B cell (primary cell): Measurements from ENCODE around the gene SPOCK3. TPM values are rescaled to one million over a fixed set of nuclear protein-coding genes. Genes with fewer than 3 reads are reported as not detected.

ENCODE experiments used
- ATAC-seq: fragments of 200-7000 bp; cut with Tn5 transposase; one replicate; pipeline ENCODE4 v1.10.0; 2021; ENCODE audit warnings: low read depth, mild to moderate bottlenecking, moderate number of reproducible peaks, moderate library complexity
- CTCF ChIA-PET: fragments of 350-600 bp; sonication (Branson Sonifier 250); formaldehyde crosslinking; loops from one replicate; lab custom pipeline; 2021; ENCODE audit warnings: antibody characterized with exemption, inconsistent platforms; lab: Charles Lee
- POLR2A ChIA-PET: fragments of 350-600 bp; sonication (Branson Sonifier 250); formaldehyde crosslinking; loops from one replicate; lab custom pipeline; 2021; ENCODE audit warnings: antibody characterized with exemption; lab: Charles Lee
- DNase-seq: peaks from one replicate; pipeline ENCODE4 v3.0.0; 2013
- H2AFZ ChIP-seq: 2 replicates; pipeline ENCODE4 v1.6.1; 2012; ENCODE audit warnings: mild to moderate bottlenecking, low read depth, low read length; ENCODE audit not compliant: insufficient read depth, poor library complexity, severe bottlenecking
- H3K27ac ChIP-seq, 2 donors: 1 replicate in 1 of 2; 2 replicates in 1 of 2; pipeline ENCODE4 v1.5.1; 2012 to 2013; ENCODE audit warnings: low read length in 2 of 2, mild to moderate bottlenecking in 2 of 2, moderate library complexity in 1 of 2
- H3K27me3 ChIP-seq, 4 experiments: fragments of 200-600 bp in 1 of 4; sonication (generic) in 1 of 4; replicated peaks in 1 of 4; 1 replicate in 2 of 4; 2 replicates in 2 of 4; pipeline versions ENCODE4 v1.6.1 to v1.7.0; 2013 to 2016; ENCODE audit warnings: low read length in 3 of 4, mild to moderate bottlenecking in 2 of 4, mixed read lengths in 1 of 4, moderate library complexity in 1 of 4; ENCODE audit not compliant: insufficient read depth in 4 of 4, control insufficient read depth in 3 of 4; ENCODE audit errors: control extremely low read depth in 1 of 4
- H3K36me3 ChIP-seq, 2 experiments: replicated peaks in 1 of 2; 1 replicate in 1 of 2; 2 replicates in 1 of 2; pipeline versions ENCODE4 v1.6.1 to v1.7.1; 2013; ENCODE audit warnings: low read length in 1 of 2; ENCODE audit not compliant: insufficient read depth in 2 of 2, control insufficient read depth in 1 of 2; ENCODE audit errors: control extremely low read depth in 1 of 2, extremely low read depth in 1 of 2
- H3K4me1 ChIP-seq, 2 donors: fragments of 200-600 bp in 1 of 2; sonication (generic) in 1 of 2; 1 replicate in 1 of 2; 2 replicates in 1 of 2; pipeline versions ENCODE4 v1.5.1 to v1.6.1; 2013 to 2017; ENCODE audit warnings: low read length in 2 of 2; ENCODE audit not compliant: control insufficient read depth in 2 of 2, insufficient read depth in 2 of 2
- H3K4me2 ChIP-seq: replicated peaks from 2 replicates; pipeline ENCODE3; 2012; ENCODE audit warnings: mild to moderate bottlenecking, low read depth, low read length; ENCODE audit not compliant: poor library complexity, severe bottlenecking
- H3K4me3 ChIP-seq, 5 experiments: fragments of 200-600 bp in 1 of 5; sonication (generic) in 1 of 5; 1 replicate in 3 of 5; 2 replicates in 2 of 5; pipeline versions ENCODE4 v1.5.1 to v1.7.0; 2011 to 2016; ENCODE audit warnings: low read length in 4 of 5, mild to moderate bottlenecking in 4 of 5, low read depth in 2 of 5, control low read depth in 1 of 5, moderate library complexity in 1 of 5; ENCODE audit not compliant: insufficient read depth in 1 of 5; ENCODE audit errors: control extremely low read depth in 1 of 5, extremely low read depth in 1 of 5
- H3K79me2 ChIP-seq: fragments of 200-600 bp; sonication (generic); one replicate; pipeline ENCODE4 v1.6.0; 2016; ENCODE audit warnings: low read length; ENCODE audit not compliant: control insufficient read depth, insufficient read depth
- H3K9ac ChIP-seq: fragments of 200-600 bp; sonication (generic); 2 replicates; pipeline ENCODE4 v1.6.1; 2017; ENCODE audit warnings: mild to moderate bottlenecking, low read length, moderate library complexity
- H3K9me3 ChIP-seq, 3 donors: one replicate each; pipeline versions ENCODE4 v1.6.1 to v1.7.1; 2013; ENCODE audit warnings: low read length in 2 of 3; ENCODE audit not compliant: control insufficient read depth in 2 of 3, insufficient read depth in 1 of 3; ENCODE audit errors: control extremely low read depth in 1 of 3
- H4K20me1 ChIP-seq: 2 replicates; pipeline ENCODE4 v1.6.0; 2012; ENCODE audit warnings: mild to moderate bottlenecking, low read length; ENCODE audit not compliant: insufficient read depth, control insufficient read depth, poor library complexity, severe bottlenecking
- H3K27ac Mint-ChIP-seq: one replicate; pipeline ENCODE4 v1.8.0; 2021; ENCODE audit warnings: mixed read lengths
- H3K27me3 Mint-ChIP-seq: one replicate; pipeline ENCODE4 v1.8.0; 2021; ENCODE audit warnings: mixed read lengths
- H3K4me1 Mint-ChIP-seq: one replicate; pipeline ENCODE4 v1.8.0; 2021; ENCODE audit warnings: mixed read lengths
- H3K4me3 Mint-ChIP-seq: one replicate; pipeline ENCODE4 v1.8.0; 2021; ENCODE audit warnings: mixed read lengths
- H3K9me3 Mint-ChIP-seq: one replicate; pipeline ENCODE4 v1.8.0; 2022; ENCODE audit warnings: mixed read lengths; ENCODE audit not compliant: insufficient read depth
- EZH2 ChIP-seq: IDR thresholded peaks from 2 replicates; pipeline ENCODE4 v1.6.1; 2012; ENCODE audit warnings: borderline replicate concordance, low read depth, mild to moderate bottlenecking, moderate library complexity, low read length; ENCODE audit not compliant: insufficient read depth, poor library complexity, severe bottlenecking
- WGBS: methylation state at CpG from one replicate; pipeline ENCODE4 v1.1.5; 2013; ENCODE audit warnings: missing lambda C conversion rate; ENCODE audit not compliant: insufficient coverage; 5-methylcytosine and 5-hydroxymethylcytosine counted together
- intact Hi-C: fragments of 100-400 bp; cut with micrococcal nuclease; formaldehyde crosslinking; loops from one replicate; pipeline ENCODE4 v1.10.0; 2022
- polyA plus RNA-seq: library from polyadenylated mRNA; depleted of rRNA; stranded (reverse); fragments of >200 nt; gene quantifications from 2 replicates; pipeline ENCODE4 v1.2.3, GENCODE V29; 2012
- total RNA-seq, 2 donors: library from RNA; stranded (reverse); fragments of 120-200 nt in 1 of 2; gene quantifications; 1 replicate in 1 of 2; 2 replicates in 1 of 2; pipeline versions ENCODE4 v1.2.3 to v1.2.4, GENCODE V29; 2013 to 2022
- TF ChIP-seq, protein P1 (sequence below): fragments of 200-600 bp; IDR thresholded peaks from one replicate; pipeline ENCODE4 v1.8.0; 2022; ENCODE audit warnings: antibody characterized with exemption, mild to moderate bottlenecking

The SPOCK3 gene
- total and polyA plus RNA-seq, 2 donors (not counting 1 experiment from before 2014, with no cell fraction given) = not detected

DNA sequence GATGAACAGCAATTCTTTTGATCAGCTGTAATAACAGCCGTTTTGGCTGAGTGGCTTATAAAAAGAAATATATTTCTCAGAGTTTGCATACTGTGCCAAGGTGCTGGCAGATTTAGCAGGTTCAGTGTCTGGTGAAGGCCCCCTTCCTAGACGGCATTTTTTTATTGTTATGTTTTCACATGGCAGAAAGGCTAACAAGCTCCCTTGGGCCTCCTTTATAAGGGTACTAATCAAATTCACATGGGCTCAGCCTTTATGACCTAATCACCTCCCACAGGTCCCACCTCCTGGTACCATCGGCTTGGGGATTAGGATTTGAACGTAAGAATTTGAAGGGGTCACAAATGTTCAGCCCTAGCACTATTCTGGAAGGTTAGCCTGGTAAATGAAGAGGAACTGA lies 431.9 kb downstream of the SPOCK3 start:
- intact Hi-C loops = no loop called here
- ATAC-seq (no peak), DNase-seq (no peak)
- Histone ChIP-seq H3K9ac (no peak overlapping the region), H2AFZ (no peak overlapping the region), H4K20me1 (no peaks in the 10 kb centered on the region), H3K4me3 (no peak overlapping the region), H3K27ac (no peak overlapping the region), H3K4me2 (no peak overlapping the region), H3K36me3 (no peaks in the 10 kb centered on the region), H3K9me3 (no peaks in the 10 kb centered on the region), H3K4me1 (no peaks in the 10 kb centered on the region), H3K27me3 (no peaks in the 10 kb centered on the region), H3K79me2 (no peaks in the 10 kb centered on the region)
- Mint-ChIP-seq H3K27me3 (no peaks in the 10 kb centered on the region), H3K4me3 (no peak overlapping the region), H3K4me1 (no peaks in the 10 kb centered on the region), H3K9me3 (no peaks in the 10 kb centered on the region), H3K27ac (no peak overlapping the region)
- WGBS = 67% methylated on average over 1 of the region's 4 CpGs
- POLR2A ChIA-PET = no interaction called here
- TF ChIP-seq EZH2 = no peak
- TF ChIP-seq, protein P1, sequence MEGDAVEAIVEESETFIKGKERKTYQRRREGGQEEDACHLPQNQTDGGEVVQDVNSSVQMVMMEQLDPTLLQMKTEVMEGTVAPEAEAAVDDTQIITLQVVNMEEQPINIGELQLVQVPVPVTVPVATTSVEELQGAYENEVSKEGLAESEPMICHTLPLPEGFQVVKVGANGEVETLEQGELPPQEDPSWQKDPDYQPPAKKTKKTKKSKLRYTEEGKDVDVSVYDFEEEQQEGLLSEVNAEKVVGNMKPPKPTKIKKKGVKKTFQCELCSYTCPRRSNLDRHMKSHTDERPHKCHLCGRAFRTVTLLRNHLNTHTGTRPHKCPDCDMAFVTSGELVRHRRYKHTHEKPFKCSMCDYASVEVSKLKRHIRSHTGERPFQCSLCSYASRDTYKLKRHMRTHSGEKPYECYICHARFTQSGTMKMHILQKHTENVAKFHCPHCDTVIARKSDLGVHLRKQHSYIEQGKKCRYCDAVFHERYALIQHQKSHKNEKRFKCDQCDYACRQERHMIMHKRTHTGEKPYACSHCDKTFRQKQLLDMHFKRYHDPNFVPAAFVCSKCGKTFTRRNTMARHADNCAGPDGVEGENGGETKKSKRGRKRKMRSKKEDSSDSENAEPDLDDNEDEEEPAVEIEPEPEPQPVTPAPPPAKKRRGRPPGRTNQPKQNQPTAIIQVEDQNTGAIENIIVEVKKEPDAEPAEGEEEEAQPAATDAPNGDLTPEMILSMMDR = no peak
- CTCF ChIA-PET = no interaction called here

DNA sequence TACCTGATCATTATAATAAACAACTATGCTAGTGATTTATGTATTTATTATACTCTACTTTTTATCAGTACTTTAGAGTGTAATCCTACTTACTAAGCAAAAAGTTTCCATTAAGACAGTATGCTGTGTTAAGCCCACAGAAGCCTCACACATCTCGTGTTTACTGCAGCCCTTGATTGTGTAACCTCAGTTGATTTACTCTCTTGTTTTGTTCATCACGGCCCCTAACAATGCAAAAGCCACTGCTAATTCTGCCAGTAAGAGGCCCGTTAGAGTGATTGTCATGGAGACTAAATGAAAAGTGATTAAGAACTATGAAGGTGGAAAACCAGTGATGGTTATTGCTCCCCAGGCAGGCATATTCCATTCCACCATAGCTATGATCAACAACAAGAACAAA lies 436.2 kb downstream of the SPOCK3 start:
- H3K4me2 ChIP-seq = no peak overlapping the region
- no peaks in the 10 kb centered on the region for H3K27me3 ChIP-seq
- no peak overlapping the region for H3K4me3 Mint-ChIP-seq
- H3K9me3 ChIP-seq = no peaks in the 10 kb centered on the region
- no peak overlapping the region for H3K9ac ChIP-seq
- H4K20me1 ChIP-seq = no peaks in the 10 kb centered on the region
- POLR2A ChIA-PET = no interaction called here
- ATAC-seq = no peak
- H3K4me3 ChIP-seq = no peak overlapping the region
- H3K27ac Mint-ChIP-seq = no peak overlapping the region
- no peak for DNase-seq
- H3K27me3 Mint-ChIP-seq = no peaks in the 10 kb centered on the region
- H3K4me1 Mint-ChIP-seq = no peaks in the 10 kb centered on the region
- no peaks in the 10 kb centered on the region for H3K4me1 ChIP-seq
- TF ChIP-seq EZH2 = no peak
- TF ChIP-seq, protein P1 = no peak
- H2AFZ ChIP-seq = no peak overlapping the region
- no peaks in the 10 kb centered on the region for H3K9me3 Mint-ChIP-seq
- 83% methylated on average over 1 of the region's 3 CpGs for WGBS
- intact Hi-C loops = no loop called here
- no peaks in the 10 kb centered on the region for H3K36me3 ChIP-seq
- H3K79me2 ChIP-seq = no peaks in the 10 kb centered on the region
- CTCF ChIA-PET = no interaction called here
- no peak overlapping the region for H3K27ac ChIP-seq
